H1 (cell line): ENCODE data around the gene MYO7B. TPM values are rescaled to one million over a fixed set of nuclear protein-coding genes. Genes with fewer than 3 reads are reported as not detected.

ENCODE experiments used
- BCL11A ChIP-seq, 2 experiments: IDR thresholded peaks; one replicate each; pipeline ENCODE4 v1.6.1; 2011; ENCODE audit warnings: low read depth in 2 of 2, low read length in 2 of 2, mild to moderate bottlenecking in 2 of 2
- CBX5 ChIP-seq: fragments of 300-800, 300-1000 bp; sonication (generic); IDR thresholded peaks from 2 replicates; pipeline ENCODE4 v1.7.1; 2016; ENCODE audit warnings: antibody characterized with exemption, low read length, low read depth
- CHD1 ChIP-seq: IDR thresholded peaks from 2 replicates; pipeline ENCODE4 v1.6.1; 2012; ENCODE audit warnings: low read depth, low read length, improper control_type of control experiment
- CHD7 ChIP-seq: fragments of 300-600 bp; sonication (generic); IDR thresholded peaks from 2 replicates; pipeline ENCODE4 v1.7.1; 2012; ENCODE audit warnings: low read length, moderate library complexity, mild to moderate bottlenecking, inconsistent platforms; ENCODE audit not compliant: insufficient replicate concordance
- CREB1 ChIP-seq: IDR thresholded peaks from 2 replicates; pipeline ENCODE4 v1.6.1; 2012; ENCODE audit warnings: inconsistent platforms
- CTBP2 ChIP-seq: IDR thresholded peaks from 2 replicates; pipeline ENCODE4 v1.7.0; 2011; ENCODE audit warnings: borderline replicate concordance, mild to moderate bottlenecking, moderate library complexity, mixed read lengths, low read length; ENCODE audit not compliant: insufficient read depth, insufficient read length
- FOSL1 ChIP-seq: IDR thresholded peaks from 2 replicates; pipeline ENCODE4 v1.6.1; 2011; ENCODE audit warnings: mild to moderate bottlenecking, low read depth, low read length, moderate library complexity; ENCODE audit not compliant: insufficient read depth
- JUN ChIP-seq: IDR thresholded peaks from 2 replicates; pipeline ENCODE4 v1.6.1; 2011; ENCODE audit warnings: low read depth, mild to moderate bottlenecking, improper control_type of control experiment, low read length
- PHF8 ChIP-seq: fragments of 200-600 bp; sonication (generic); conservative IDR thresholded peaks from 2 replicates; pipeline ENCODE4 v1.7.1; 2012; ENCODE audit warnings: low read depth, mild to moderate bottlenecking, inconsistent platforms, low read length, moderate library complexity
- POLR2A ChIP-seq, 2 experiments: IDR thresholded peaks; 1 replicate in 1 of 2; 2 replicates in 1 of 2; pipeline ENCODE4 v1.6.1; 2011; ENCODE audit warnings: low read depth in 2 of 2, low read length in 2 of 2, mild to moderate bottlenecking in 2 of 2; ENCODE audit errors: control extremely low read depth in 1 of 2
- RXRA ChIP-seq: IDR thresholded peaks from 2 replicates; pipeline ENCODE4 v1.6.1; 2011; ENCODE audit warnings: low read depth, mild to moderate bottlenecking, low read length, moderate library complexity; ENCODE audit not compliant: insufficient read depth
- SAP30 ChIP-seq: fragments of 300-600 bp; sonication (generic); IDR thresholded peaks from 2 replicates; pipeline ENCODE4 v1.7.1; 2012; ENCODE audit warnings: low read length, moderate library complexity, mild to moderate bottlenecking, inconsistent platforms; ENCODE audit not compliant: insufficient read depth, insufficient replicate concordance
- polyA plus RNA-seq, 7 experiments: library from polyadenylated mRNA; depleted of rRNA in 3 of 7; stranded (reverse) in 5 of 7; unstranded in 2 of 7; fragments of >200 nt in 5 of 7; fragments of 200-250 nt in 2 of 7; gene quantifications; 1 replicate in 5 of 7; 2 replicates in 1 of 7; 4 replicates in 1 of 7; pipeline versions ENCODE4 v1.2.1 to v1.2.3, GENCODE V29; 2011 to 2013; ENCODE audit warnings: missing spikeins in 2 of 7, mixed read lengths in 2 of 7
- total RNA-seq: library from RNA; stranded (reverse); fragmentation: NEBNext Ultra II Directional; extraction: Animal tissue kit (Norgen Biotek cat#: 25700); gene quantifications from 2 replicates; pipeline ENCODE4 v1.2.1, GENCODE V29; 2021

The MYO7B gene
- total and polyA plus RNA-seq, 2 of the 8 experiments (the other 6 are each of a cell fraction or from before 2014, with no cell fraction given): not detected

DNA sequence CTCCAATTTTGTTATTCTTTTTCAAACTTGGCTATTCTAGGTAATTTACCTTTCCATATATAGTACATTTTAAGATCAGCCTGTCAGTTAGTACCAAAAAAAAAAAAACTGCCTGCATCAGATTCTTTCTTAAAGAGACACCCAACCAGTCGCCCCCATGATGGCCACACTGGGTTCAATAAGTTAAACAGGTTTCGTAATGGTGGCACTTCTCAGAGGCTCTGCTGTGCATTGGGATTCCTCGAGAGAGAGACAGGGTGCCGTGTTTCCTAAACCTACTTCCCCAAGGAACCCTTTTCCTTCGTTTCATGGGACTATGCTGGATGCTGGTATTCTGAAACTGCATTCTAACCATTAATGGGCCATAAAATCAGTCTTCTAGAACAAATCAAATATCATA, 37.4 kb downstream of the MYO7B start (continued):
- TF ChIP-seq CHD7 (no peak), POLR2A (IDR thresholded peaks at IDR 0.05; ENCODE audit: control extremely low read depth in 1 of 2, low read depth in 2 of 2, low read length in 2 of 2) (no peak), FOSL1 (no peak), CHD1 (no peak), CBX5 (no peak), BCL11A (IDR thresholded peaks at IDR 0.05; ENCODE audit: low read depth in 2 of 2, low read length in 2 of 2) (no peak), CREB1 (no peak), SAP30 (no peak), JUN (no peak), CTBP2 (no peak), PHF8 (no peak), RXRA (no peak)
- TF ChIP-seq, all 59 proteins: peak for 0
